ENCODE data around the gene SLC24A3. TPM values are rescaled to one million over a fixed set of nuclear protein-coding genes. Genes with fewer than 3 reads are reported as not detected.

The SLC24A3 gene
- total and polyA plus RNA-seq, 2 of the 13 experiments (the other 11 are each of a cell fraction or from before 2014, with no cell fraction given): not detected

- Histone ChIP-seq H3K36me3 (replicated peaks in 1 of 2; ENCODE audit: control insufficient read depth in 1 of 2, insufficient read depth in 2 of 2, low read length in 2 of 2) (no peaks in the 10 kb centered on the region), H3K9ac (ENCODE audit: insufficient read depth, low read depth, low read length) (no peak overlapping the region), H3K4me3 (replicated peaks in 1 of 3; ENCODE audit: insufficient read depth in 1 of 3, low read depth in 2 of 3, low read length in 3 of 3) (no peak overlapping the region), H3K4me2 (ENCODE audit: low read depth, low read length) (no peak overlapping the region), H3K79me2 (ENCODE audit: insufficient read depth, low read length) (no peaks in the 10 kb centered on the region), H3K27me3 (ENCODE audit: control insufficient read depth in 1 of 2, insufficient read depth in 2 of 2, low read length in 2 of 2) (peaks cover 3 to 18% of the 10 kb centered on the region in 2 experiments; a peak in 4 of 5 replicates), H2AFZ (ENCODE audit: low read length) (no peak overlapping the region), H3K4me1 (ENCODE audit: insufficient read depth, low read length) (no peaks in the 10 kb centered on the region), H4K20me1 (ENCODE audit: insufficient read depth, low read length) (no peaks in the 10 kb centered on the region), H3K9me3 (ENCODE audit: low read length) (no peaks in the 10 kb centered on the region), H3K27ac (ENCODE audit: extremely low read length, insufficient read depth, low read length) (no peak overlapping the region)
- peak; percentile 33 for DNase-seq (ENCODE audit: low spot score)
- 19% methylated on average over 4 of the region's 4 CpGs for WGBS (ENCODE audit: low lambda C conversion rate)
- POLR2A ChIA-PET: interaction anchor here (1.2 kb wide), 1 partner anchor 22 kb away, joined by 3 read pairs; no protein-coding TSS in a partner anchor
- no peak for ATAC-seq
- TF ChIP-seq RFX5 (IDR thresholded peaks at IDR 0.05; ENCODE audit: low read depth, low read length): no peak
- TF ChIP-seq, protein P1, sequence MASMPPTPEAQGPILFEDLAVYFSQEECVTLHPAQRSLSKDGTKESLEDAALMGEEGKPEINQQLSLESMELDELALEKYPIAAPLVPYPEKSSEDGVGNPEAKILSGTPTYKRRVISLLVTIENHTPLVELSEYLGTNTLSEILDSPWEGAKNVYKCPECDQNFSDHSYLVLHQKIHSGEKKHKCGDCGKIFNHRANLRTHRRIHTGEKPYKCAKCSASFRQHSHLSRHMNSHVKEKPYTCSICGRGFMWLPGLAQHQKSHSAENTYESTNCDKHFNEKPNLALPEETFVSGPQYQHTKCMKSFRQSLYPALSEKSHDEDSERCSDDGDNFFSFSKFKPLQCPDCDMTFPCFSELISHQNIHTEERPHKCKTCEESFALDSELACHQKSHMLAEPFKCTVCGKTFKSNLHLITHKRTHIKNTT (CRISPR knock-in tag; IDR thresholded peaks at IDR 0.05): no peak
- 0 out of 2 replicates have a peak, but pooled peaks have one; percentile 23 for TF ChIP-seq RARA (CRISPR knock-in tag; IDR thresholded peaks at IDR 0.05)
- TF ChIP-seq CEBPB (IDR thresholded peaks at IDR 0.05; ENCODE audit: borderline replicate concordance, low read depth, low read length): peak; percentile 82; the same call in 1 of the 2 replicates
- peak; percentile 60 for TF ChIP-seq CEBPG (CRISPR knock-in tag; IDR thresholded peaks at IDR 0.05)
- peak; percentile 50; the same call in 1 of the 2 replicates for TF ChIP-seq ZNF652 (CRISPR knock-in tag; IDR thresholded peaks at IDR 0.05; ENCODE audit: borderline replicate concordance, low read depth)
- TF ChIP-seq FOSL2 (CRISPR knock-in tag; IDR thresholded peaks at IDR 0.05): peak; percentile 83
- FAIRE-seq: peak; percentile 26
- in situ Hi-C loops (cut with HindIII; ENCODE audit: extremely low pct_ligation_motif_present, low pct_unique_long_range_greater_than_20kb) (no loop called here), intact Hi-C loops (cut with micrococcal nuclease; ENCODE audit: unreplicated experiment) (no loop called here)
- CTCF ChIA-PET (ENCODE audit: low intra/inter-chr PET ratio, low total read pairs): no interaction called here
- no TSS peak for BruUV-seq (replicated peaks)
Observed at GRCh38 chr20:19737025-19737424, 524.6 kb downstream of the SLC24A3 start.

GRCh38 chr20:19738951-19739350 lies 526.5 kb downstream of the SLC24A3 start:
- no peaks in the 10 kb centered on the region for H3K9me3 ChIP-seq (ENCODE audit: low read length)
- no peaks in the 10 kb centered on the region for H4K20me1 ChIP-seq (ENCODE audit: insufficient read depth, low read length)
- no peak overlapping the region for H3K4me2 ChIP-seq (ENCODE audit: low read depth, low read length)
- no peak for ATAC-seq
- peaks cover 3 to 19% of the 10 kb centered on the region in 2 experiments; a peak in 4 of 5 replicates for H3K27me3 ChIP-seq (ENCODE audit: control insufficient read depth in 1 of 2, insufficient read depth in 2 of 2, low read length in 2 of 2)
- BruUV-seq (replicated peaks): no TSS peak
- H3K4me1 ChIP-seq (ENCODE audit: insufficient read depth, low read length): no peaks in the 10 kb centered on the region
- intact Hi-C loops (cut with micrococcal nuclease; ENCODE audit: unreplicated experiment) (no loop called here), in situ Hi-C loops (cut with HindIII; ENCODE audit: extremely low pct_ligation_motif_present, low pct_unique_long_range_greater_than_20kb) (no loop called here)
- no peak overlapping the region for H3K4me3 ChIP-seq (replicated peaks in 1 of 3; ENCODE audit: insufficient read depth in 1 of 3, low read depth in 2 of 3, low read length in 3 of 3)
- no peak overlapping the region for H3K9ac ChIP-seq (ENCODE audit: insufficient read depth, low read depth, low read length)
- ChIA-PET POLR2A (no interaction called here), CTCF (ENCODE audit: low intra/inter-chr PET ratio, low total read pairs) (no interaction called here)
- H3K36me3 ChIP-seq (replicated peaks in 1 of 2; ENCODE audit: control insufficient read depth in 1 of 2, insufficient read depth in 2 of 2, low read length in 2 of 2): no peaks in the 10 kb centered on the region
- TF ChIP-seq ZNF850 (CRISPR knock-in tag; conservative IDR thresholded peaks at IDR 0.05) (no peak), ZNF672 (CRISPR knock-in tag; IDR thresholded peaks at IDR 0.05) (no peak), PHB2 (IDR thresholded peaks at IDR 0.05; ENCODE audit: partially characterized antibody) (no peak)
- TF ChIP-seq, protein P2, sequence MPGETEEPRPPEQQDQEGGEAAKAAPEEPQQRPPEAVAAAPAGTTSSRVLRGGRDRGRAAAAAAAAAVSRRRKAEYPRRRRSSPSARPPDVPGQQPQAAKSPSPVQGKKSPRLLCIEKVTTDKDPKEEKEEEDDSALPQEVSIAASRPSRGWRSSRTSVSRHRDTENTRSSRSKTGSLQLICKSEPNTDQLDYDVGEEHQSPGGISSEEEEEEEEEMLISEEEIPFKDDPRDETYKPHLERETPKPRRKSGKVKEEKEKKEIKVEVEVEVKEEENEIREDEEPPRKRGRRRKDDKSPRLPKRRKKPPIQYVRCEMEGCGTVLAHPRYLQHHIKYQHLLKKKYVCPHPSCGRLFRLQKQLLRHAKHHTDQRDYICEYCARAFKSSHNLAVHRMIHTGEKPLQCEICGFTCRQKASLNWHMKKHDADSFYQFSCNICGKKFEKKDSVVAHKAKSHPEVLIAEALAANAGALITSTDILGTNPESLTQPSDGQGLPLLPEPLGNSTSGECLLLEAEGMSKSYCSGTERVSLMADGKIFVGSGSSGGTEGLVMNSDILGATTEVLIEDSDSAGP (CRISPR knock-in tag; IDR thresholded peaks at IDR 0.05; ENCODE audit: borderline replicate concordance): no peak
- H3K27ac ChIP-seq (ENCODE audit: extremely low read length, insufficient read depth, low read length): no peak overlapping the region
- no peak for FAIRE-seq
- H3K79me2 ChIP-seq (ENCODE audit: insufficient read depth, low read length): no peaks in the 10 kb centered on the region
- H2AFZ ChIP-seq (ENCODE audit: low read length): no peak overlapping the region
- DNase-seq (ENCODE audit: low spot score): no peak
- WGBS (ENCODE audit: low lambda C conversion rate): 32% methylated on average over 5 of the region's 5 CpGs
